Activated CD4-positive, alpha-beta T cell treated with anti-CD3 and anti-CD28 coated beads, Interleukin-10, Interleukin-2, amounts not matched to agents 100 ng/mL and 50 ng/mL, durations not matched to agents 16 hours and 8 hours (primary cell): ENCODE results near the gene MED9.
"Not testable (repeated sequence)": the region's sequence is repeated elsewhere in the genome, so short reads cannot be mapped to it uniquely, and the experiment has no call there.

Source experiments
- DNase-seq: peaks from one replicate; pipeline ENCODE4 v3.0.0-alpha.2; 2020

The MED9 gene

GRCh38 chr17:17476865-17477467 lies at the start of gene MED9:
MED9 (plus strand) TSS chr17:17477000; CDS start chr17:17477042, 42 bp downstream.
- peak; percentile 95 for DNase-seq

- DNase-seq = no peak
Observed at GRCh38 chr17:17429222-17429621, 47.6 kb upstream of the MED9 start.

- not testable (repeated sequence) for DNase-seq
Observed at GRCh38 chr17:17430924-17431323, 45.9 kb upstream of the MED9 start.

GRCh38 chr17:17431605-17432004 lies 45.2 kb upstream of the MED9 start:
- DNase-seq = no peak

GRCh38 chr17:17433000-17433703 lies 43.6 kb upstream of the MED9 start:
- DNase-seq = no peak

- DNase-seq = no peak
Observed at GRCh38 chr17:17434477-17434876, 42.3 kb upstream of the MED9 start.

GRCh38 chr17:17435323-17435722 lies 41.5 kb upstream of the MED9 start:
- no peak for DNase-seq

GRCh38 chr17:17437461-17437860 lies 39.3 kb upstream of the MED9 start:
- DNase-seq = no peak

GRCh38 chr17:17437893-17438292 lies 38.9 kb upstream of the MED9 start:
- DNase-seq = no peak

- DNase-seq = peak; percentile 77
Observed at GRCh38 chr17:17440010-17440843, 36.6 kb upstream of the MED9 start.

- DNase-seq = no peak
Observed at GRCh38 chr17:17440938-17441675, 35.7 kb upstream of the MED9 start.

- DNase-seq = no peak
Observed at GRCh38 chr17:17443173-17443572, 33.6 kb upstream of the MED9 start.

- no peak for DNase-seq
Observed at GRCh38 chr17:17445296-17445924, 31.4 kb upstream of the MED9 start.

- DNase-seq = no peak
Observed at GRCh38 chr17:17445925-17446665, 30.7 kb upstream of the MED9 start.

GRCh38 chr17:17446666-17447155 lies 30.1 kb upstream of the MED9 start:
- no peak for DNase-seq

GRCh38 chr17:17447264-17447663 lies 29.5 kb upstream of the MED9 start:
- DNase-seq = no peak

- DNase-seq = no peak
Observed at GRCh38 chr17:17448076-17448475, 28.7 kb upstream of the MED9 start.

- no peak for DNase-seq
Observed at GRCh38 chr17:17448723-17449122, 28.1 kb upstream of the MED9 start.

- no peak for DNase-seq
Observed at GRCh38 chr17:17453088-17453487, 23.7 kb upstream of the MED9 start.

- DNase-seq = no peak
Observed at GRCh38 chr17:17454276-17454675, 22.5 kb upstream of the MED9 start.

GRCh38 chr17:17454700-17455099 lies 22.1 kb upstream of the MED9 start:
- not testable (repeated sequence) for DNase-seq

- no peak for DNase-seq
Observed at GRCh38 chr17:17455173-17455572, 21.6 kb upstream of the MED9 start.
